ACC112 (cell line): Measurements from ENCODE around the gene ZNF282.
"Not testable (repeated sequence)": the region's sequence is repeated elsewhere in the genome, so short reads cannot be mapped to it uniquely, and the experiment has no call there.

Source experiments
- H2AFZ ChIP-seq: fragments of 200-600 bp; sonication (generic); one replicate; pipeline ENCODE4 v1.6.0; 2017; ENCODE audit warnings: antibody characterized with exemption, low read length; ENCODE audit not compliant: unreplicated experiment
- H3K27ac ChIP-seq: fragments of 200-600 bp; sonication (generic); 2 replicates; pipeline ENCODE4 v1.5.1; 2014; ENCODE audit warnings: low read depth, mild to moderate bottlenecking, antibody characterized with exemption, low read length, moderate library complexity
- H3K27me3 ChIP-seq: fragments of 200-600 bp; sonication (generic); 2 replicates; pipeline ENCODE4 v1.6.1; 2014; ENCODE audit warnings: mild to moderate bottlenecking, antibody characterized with exemption, low read length, moderate library complexity, mixed read lengths; ENCODE audit not compliant: insufficient read depth
- H3K36me3 ChIP-seq: fragments of 200-600 bp; sonication (generic); 2 replicates; pipeline ENCODE4 v1.6.1; 2016; ENCODE audit warnings: mild to moderate bottlenecking, antibody characterized with exemption, low read length, moderate library complexity, mixed read lengths; ENCODE audit not compliant: insufficient read depth
- H3K4me1 ChIP-seq: fragments of 200-600 bp; sonication (generic); one replicate; pipeline ENCODE4 v1.6.1; 2016; ENCODE audit warnings: low read length, mixed read lengths; ENCODE audit not compliant: insufficient read depth, unreplicated experiment, control insufficient read depth
- H3K4me3 ChIP-seq: fragments of 200-600 bp; sonication (generic); 2 replicates; pipeline ENCODE4 v1.5.1; 2014; ENCODE audit warnings: mild to moderate bottlenecking, low read depth, low read length
- H3K79me2 ChIP-seq: fragments of 200-600 bp; sonication (generic); one replicate; pipeline ENCODE4 v1.6.0; 2016; ENCODE audit warnings: low read length; ENCODE audit not compliant: control insufficient read depth, unreplicated experiment, insufficient read depth

The ZNF282 gene

GRCh38 chr7:149239345-149240143 is 44.2 kb downstream of the ZNF282 start, which contains the start of gene ZNF212:
TSS of gene ZNF212 (plus strand) at chr7:149239651. CDS start at chr7:149239779, 128 bp downstream.
- peak within 1 kb of the TSS; percentile 100 for H2AFZ ChIP-seq
- H3K79me2 ChIP-seq, result peaks cover 29% of the 10 kb centered on the region
- peak within 1 kb of the TSS; percentile 90 for H3K4me3 ChIP-seq
- peak within 1 kb of the TSS; percentile 44 for H3K27ac ChIP-seq
- no peaks in the 10 kb centered on the region for H3K27me3 ChIP-seq
- peaks cover 20% of the 10 kb centered on the region for H3K4me1 ChIP-seq
- H3K36me3 ChIP-seq, result peaks cover 9% of the 10 kb centered on the region

GRCh38 chr7:149240637-149241036 is 45.3 kb downstream of the ZNF282 start:
- peaks cover 23% of the 10 kb centered on the region for H3K4me1 ChIP-seq
- peaks cover 9% of the 10 kb centered on the region for H3K36me3 ChIP-seq
- no peaks in the 10 kb centered on the region for H3K27me3 ChIP-seq
- peak overlapping the region; percentile 90 for H3K4me3 ChIP-seq
- H3K27ac ChIP-seq, result no peak overlapping the region
- H2AFZ ChIP-seq, result peak overlapping the region; percentile 22
- peaks cover 37% of the 10 kb centered on the region for H3K79me2 ChIP-seq

GRCh38 chr7:149241696-149242095 is 46.4 kb downstream of the ZNF282 start:
- peaks cover 23% of the 10 kb centered on the region for H3K4me1 ChIP-seq
- H3K27ac ChIP-seq, result no peak overlapping the region
- no peak overlapping the region for H2AFZ ChIP-seq
- no peaks in the 10 kb centered on the region for H3K27me3 ChIP-seq
- H3K4me3 ChIP-seq, result no peak overlapping the region
- peaks cover 9% of the 10 kb centered on the region for H3K36me3 ChIP-seq
- H3K79me2 ChIP-seq, result peaks cover 42% of the 10 kb centered on the region

GRCh38 chr7:149245244-149245643 is 49.9 kb downstream of the ZNF282 start:
- Histone ChIP-seq H3K4me3 (no peak overlapping the region), H3K36me3 (peaks cover 12% of the 10 kb centered on the region), H3K4me1 (peaks cover 11% of the 10 kb centered on the region), H2AFZ (no peak overlapping the region), H3K79me2 (peaks cover 57% of the 10 kb centered on the region), H3K27ac (no peak overlapping the region), H3K27me3 (no peaks in the 10 kb centered on the region)

- no peak overlapping the region for H3K4me3 ChIP-seq
- no peak overlapping the region for H3K27ac ChIP-seq
- no peaks in the 10 kb centered on the region for H3K27me3 ChIP-seq
- peaks cover 15% of the 10 kb centered on the region for H3K36me3 ChIP-seq
- H2AFZ ChIP-seq, result no peak overlapping the region
- peaks cover 7% of the 10 kb centered on the region for H3K4me1 ChIP-seq
- peaks cover 52% of the 10 kb centered on the region for H3K79me2 ChIP-seq
Measured at GRCh38 chr7:149245744-149246143, 50.4 kb downstream of the ZNF282 start.

- no peak overlapping the region for H2AFZ ChIP-seq
- no peaks in the 10 kb centered on the region for H3K27me3 ChIP-seq
- H3K4me1 ChIP-seq, result peaks cover 4% of the 10 kb centered on the region
- 0 out of 2 replicates have a peak, but pooled peaks cover 10% of the 10 kb centered on the region for H3K36me3 ChIP-seq
- H3K27ac ChIP-seq, result no peak overlapping the region
- no peak overlapping the region for H3K4me3 ChIP-seq
- H3K79me2 ChIP-seq, result peaks cover 35% of the 10 kb centered on the region
Measured at GRCh38 chr7:149248777-149249176, 53.4 kb downstream of the ZNF282 start.

GRCh38 chr7:149250151-149250550 is 54.8 kb downstream of the ZNF282 start:
- not testable (repeated sequence) for H3K27ac ChIP-seq, H3K4me1 ChIP-seq, H3K36me3 ChIP-seq, H3K27me3 ChIP-seq, H2AFZ ChIP-seq, H3K4me3 ChIP-seq
- peaks cover 30% of the 10 kb centered on the region for H3K79me2 ChIP-seq

- H3K4me3 ChIP-seq, H3K36me3 ChIP-seq, H2AFZ ChIP-seq, H3K27ac ChIP-seq, H3K27me3 ChIP-seq, H3K4me1 ChIP-seq: not testable (repeated sequence)
- peaks cover 22% of the 10 kb centered on the region for H3K79me2 ChIP-seq
Measured at GRCh38 chr7:149251518-149251917, 56.2 kb downstream of the ZNF282 start.

- Histone ChIP-seq H2AFZ (no peak overlapping the region), H3K4me3 (no peak overlapping the region), H3K4me1 (peaks cover 6% of the 10 kb centered on the region), H3K27me3 (no peaks in the 10 kb centered on the region), H3K27ac (no peak overlapping the region), H3K79me2 (peaks cover 16% of the 10 kb centered on the region), H3K36me3 (peaks cover 10% of the 10 kb centered on the region; the same call in 1 of the 2 replicates)
Measured at GRCh38 chr7:149252378-149252777, 57.0 kb downstream of the ZNF282 start.

GRCh38 chr7:149253665-149254064 is 58.3 kb downstream of the ZNF282 start:
- Histone ChIP-seq H3K27ac (no peak overlapping the region), H3K4me1 (peaks cover 11% of the 10 kb centered on the region), H2AFZ (no peak overlapping the region), H3K36me3 (peaks cover 7% of the 10 kb centered on the region; the same call in 1 of the 2 replicates), H3K4me3 (no peak overlapping the region), H3K79me2 (peaks cover 6% of the 10 kb centered on the region), H3K27me3 (no peaks in the 10 kb centered on the region)
